Measurements from ENCODE around the gene CPSF4.
"Not testable (repeated sequence)": the region's sequence is repeated elsewhere in the genome, so short reads cannot be mapped to it uniquely, and the experiment has no call there.

CPSF4 gene

DNA sequence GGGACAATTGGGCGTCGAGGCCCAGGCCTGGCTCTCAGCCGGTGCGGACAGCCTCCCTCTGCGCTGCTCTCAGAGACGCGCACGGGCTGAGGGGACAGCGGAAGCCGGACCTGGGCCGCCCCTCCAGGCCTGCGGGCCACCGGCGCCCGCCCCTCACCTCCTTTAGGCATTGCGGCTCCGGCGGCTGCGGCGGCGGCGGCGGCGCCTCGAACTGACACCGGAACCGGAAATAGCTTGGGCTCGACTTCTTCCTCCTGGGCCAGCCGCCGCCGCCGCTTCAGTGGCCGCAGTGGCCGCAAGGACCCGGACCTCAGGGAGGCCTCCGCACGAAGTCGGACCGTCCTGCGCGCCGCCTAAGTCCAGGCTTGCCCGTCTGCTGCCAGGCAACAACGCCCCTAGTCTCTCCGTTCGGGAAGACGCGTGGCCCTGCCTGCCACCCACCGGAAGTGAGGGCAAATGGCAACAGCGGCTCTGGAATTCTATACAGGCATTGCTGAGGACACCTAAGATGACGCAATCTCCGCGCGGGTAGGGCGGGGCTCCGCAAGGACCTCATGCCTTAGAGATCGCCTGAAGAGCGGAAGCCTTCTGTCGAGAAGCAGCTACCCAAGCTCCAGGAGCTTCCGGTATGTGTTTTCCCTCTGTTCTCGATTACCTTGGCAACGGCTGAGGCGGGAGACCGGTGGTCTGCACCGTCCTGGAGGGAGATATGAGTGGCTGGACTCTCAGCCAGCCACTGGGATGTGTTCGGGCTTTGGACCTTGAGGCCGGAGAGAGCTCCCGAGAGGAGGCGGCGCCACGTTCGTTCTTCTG lies 30.2 kb upstream of the CPSF4 start, which contains the start of the genes BUD31 and PDAP1:
Gene BUD31, plus strand, starts transcription at position 591 of the 813 bp plus-strand sequence. CDS start 2,124 bp downstream, outside the sequence.
Gene PDAP1, minus strand, starts transcription at position 219 of the 813 bp plus-strand sequence. Its CDS starts 49 bp downstream, at position 170.
- DNase-seq (ENCODE audit: low read depth, low spot score) = peak; percentile 90

DNA sequence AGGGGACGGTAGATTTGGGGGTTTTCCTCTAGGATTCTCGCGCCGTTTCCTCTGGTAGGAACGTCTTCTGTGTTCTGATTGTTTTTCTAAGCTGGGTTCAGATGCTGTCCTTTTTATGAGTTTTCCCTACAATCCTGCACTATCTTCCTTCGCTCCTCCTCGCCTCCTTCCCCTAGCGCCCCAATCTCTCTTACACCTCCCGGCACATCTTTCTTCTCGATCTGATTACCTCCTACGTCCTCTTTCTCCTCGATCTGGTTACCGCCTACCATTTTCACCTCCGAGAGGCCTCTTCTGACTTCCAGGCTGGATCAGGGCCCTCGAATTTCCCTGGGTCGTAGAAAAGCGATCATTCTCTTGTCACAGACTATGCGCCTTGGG lies 29.6 kb upstream of the CPSF4 start:
- DNase-seq (ENCODE audit: low read depth, low spot score) = no peak

DNA sequence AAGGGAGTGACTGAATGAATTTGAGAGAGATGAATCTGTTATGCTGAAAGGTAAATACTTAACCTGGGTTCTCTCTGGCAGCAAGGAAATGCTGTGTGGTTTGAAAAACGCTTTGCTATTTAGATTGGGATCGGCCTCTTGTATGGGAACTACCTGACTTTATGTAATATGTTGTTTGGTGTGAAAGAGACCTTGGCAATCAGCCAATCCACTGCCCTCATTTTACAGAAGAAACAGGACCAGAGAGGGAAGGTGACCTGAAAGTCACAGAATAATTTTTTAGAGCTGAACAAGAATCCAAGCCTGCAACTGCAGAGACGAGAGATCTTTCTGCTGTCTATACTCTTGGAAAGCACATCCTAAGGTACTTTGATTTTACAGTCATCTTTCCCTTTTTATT lies 28.9 kb upstream of the CPSF4 start:
- no peak for DNase-seq (ENCODE audit: low read depth, low spot score)

DNA sequence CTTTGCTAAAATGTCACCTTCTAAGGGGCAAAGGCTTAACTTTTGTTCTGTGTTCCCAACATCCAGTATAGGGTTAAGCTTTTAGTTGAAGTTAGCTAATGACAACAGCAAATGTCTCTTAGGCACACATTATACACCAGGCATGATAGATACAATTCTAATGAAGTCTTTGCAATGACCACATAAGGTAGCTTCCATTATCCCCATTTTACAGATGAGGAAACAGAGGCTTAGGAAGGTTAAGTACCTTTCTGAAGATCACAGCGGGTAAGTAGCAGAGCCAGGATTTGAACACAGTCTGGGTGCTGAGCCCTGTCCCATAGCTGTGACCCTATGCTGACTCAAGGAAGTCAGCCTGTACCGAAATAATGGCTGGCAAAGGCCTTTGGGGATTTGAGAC lies 28.1 kb upstream of the CPSF4 start:
- DNase-seq (ENCODE audit: low read depth, low spot score) = no peak

DNA sequence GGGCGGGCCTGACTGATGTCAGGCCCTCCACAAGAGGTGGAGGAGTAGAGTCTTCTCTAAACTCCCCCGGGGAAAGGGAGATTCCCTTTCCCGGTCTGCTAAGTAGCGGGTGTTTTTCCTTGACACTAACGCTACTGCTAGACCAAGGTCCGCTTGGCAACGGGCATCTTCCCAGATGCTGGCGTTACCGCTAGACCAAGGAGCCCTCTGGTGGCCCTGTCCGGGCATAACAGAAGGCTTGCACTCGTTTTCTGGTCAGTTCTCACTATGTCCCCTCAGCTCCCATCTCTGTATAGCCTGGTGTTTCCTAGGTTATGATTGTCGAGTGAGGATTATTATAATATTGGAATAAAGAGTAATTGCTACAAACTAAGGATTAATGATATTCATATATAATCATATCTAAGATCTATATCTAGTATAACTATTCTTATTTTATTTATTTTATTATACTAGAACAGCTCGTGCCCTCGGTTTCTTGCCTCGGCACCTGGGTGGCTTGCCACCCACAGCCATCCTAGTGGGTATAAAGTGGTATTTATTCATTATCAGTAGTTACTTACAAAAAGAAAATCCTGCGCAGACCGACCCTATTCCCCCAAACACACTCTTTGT lies 23.1 kb upstream of the CPSF4 start:
- not testable (repeated sequence) for DNase-seq (ENCODE audit: low read depth, low spot score)

DNA sequence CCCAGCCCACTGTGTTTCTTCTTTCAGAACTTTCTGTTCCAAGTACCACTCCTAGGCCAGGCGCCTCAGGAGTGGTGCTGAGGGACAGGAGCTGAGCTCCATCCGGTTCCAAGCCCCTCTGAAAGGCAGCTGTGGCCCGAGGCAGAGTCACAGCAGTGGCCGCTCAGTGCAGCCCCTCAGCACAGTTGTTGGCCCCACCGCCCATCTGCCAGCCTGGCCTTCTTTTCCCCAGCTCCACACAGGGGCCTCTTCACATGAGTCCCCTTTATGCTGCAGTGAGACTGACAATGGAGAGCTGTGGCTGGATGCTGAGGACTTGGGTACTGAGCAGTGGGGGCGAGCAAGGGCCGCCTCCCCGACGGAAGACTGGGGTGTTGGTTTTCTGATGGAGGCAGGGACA lies 20.5 kb upstream of the CPSF4 start:
- DNase-seq (ENCODE audit: low read depth, low spot score) = no peak

DNA sequence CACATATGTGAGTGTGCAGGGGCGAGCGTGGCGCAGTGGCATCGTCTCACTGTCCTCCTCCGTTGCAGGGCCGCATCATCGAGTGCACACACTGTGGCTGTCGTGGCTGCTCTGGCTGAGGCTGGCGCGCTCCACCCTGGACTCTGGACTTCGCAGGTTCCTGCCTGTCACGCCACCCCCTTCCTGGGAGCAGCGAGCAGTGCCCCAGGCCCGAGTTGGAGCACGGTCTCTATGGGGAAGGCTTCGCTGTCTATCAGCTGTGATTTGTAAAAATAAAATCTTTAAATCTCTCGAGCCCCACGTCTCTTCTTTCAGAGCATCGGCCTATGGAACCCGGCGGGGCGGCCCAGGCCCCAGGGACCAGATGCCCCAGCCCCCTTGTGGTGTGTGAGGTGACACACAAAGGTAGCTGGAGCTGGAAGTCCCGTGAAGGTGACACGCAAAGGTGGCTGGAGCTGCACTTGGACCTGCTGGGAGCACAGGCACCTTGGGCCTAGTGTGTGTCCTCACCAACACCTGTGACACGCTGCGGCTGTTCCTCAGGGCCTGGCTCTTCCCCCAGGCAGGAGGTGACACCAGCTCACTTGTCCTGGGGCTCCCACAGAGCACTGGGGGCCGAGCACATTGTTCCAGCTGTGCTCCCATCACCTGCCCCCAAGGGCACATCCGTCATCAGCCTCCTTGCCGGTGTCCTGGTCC lies 19.3 kb upstream of the CPSF4 start:
- DNase-seq (ENCODE audit: low read depth, low spot score) = no peak

DNA sequence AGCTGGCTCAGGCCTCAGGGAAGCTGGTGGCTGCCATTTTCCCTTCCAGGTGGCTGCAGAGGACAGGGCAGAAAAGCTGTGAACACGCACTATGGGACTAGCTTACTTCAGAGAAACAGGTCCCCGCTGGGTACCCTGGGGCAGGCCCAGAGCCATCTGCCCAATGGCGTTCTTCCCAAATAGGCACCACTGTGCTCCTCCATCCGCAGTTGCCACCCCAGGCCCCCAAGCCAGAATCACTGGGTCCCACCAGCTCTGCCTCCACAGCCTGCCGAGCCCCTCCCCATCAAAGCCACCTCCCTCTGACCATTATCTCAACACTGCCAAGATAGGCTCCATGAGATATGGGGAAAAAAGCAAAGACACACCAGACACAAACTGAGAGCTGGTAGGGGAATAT lies 18.5 kb upstream of the CPSF4 start:
- DNase-seq (ENCODE audit: low read depth, low spot score) = no peak

DNA sequence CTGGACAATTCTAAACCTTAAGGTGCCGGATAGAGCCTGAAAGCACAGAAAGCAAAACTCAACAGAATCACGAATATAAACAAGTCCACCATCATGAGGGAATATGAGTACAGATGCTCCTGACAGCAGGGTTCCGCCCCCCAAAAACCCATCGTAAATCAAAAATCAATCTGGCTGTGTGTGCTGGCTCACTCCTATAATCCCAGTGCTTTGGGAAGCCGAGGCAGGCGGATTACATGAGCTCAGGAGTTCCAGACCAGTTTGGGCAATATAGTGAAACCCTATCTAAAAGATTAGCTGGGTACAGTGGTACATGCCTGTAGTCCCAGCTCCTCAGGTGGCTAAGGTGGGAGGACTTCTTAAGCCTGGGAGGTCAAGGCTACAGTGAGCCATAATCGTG lies 17.8 kb upstream of the CPSF4 start:
- DNase-seq (ENCODE audit: low read depth, low spot score) = no peak

DNA sequence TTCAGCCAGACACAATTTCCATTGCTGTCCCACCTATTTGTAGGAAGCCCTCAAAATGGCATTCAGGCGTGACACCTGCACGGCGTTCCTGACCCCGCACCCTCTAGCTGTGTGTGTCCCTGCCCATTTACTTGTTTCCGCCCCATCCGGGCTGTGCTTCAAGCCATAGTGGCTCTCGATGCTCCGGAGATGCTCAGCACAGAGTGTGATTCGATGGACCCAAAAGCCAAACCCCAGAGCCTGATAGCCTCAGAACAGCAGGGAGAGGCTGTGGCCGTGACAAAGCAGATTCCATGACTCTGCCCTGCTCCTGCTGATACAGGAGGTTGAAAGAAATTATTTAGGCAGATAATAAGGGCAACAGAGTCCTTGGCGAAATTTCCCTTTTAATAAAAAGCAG lies 16.6 kb upstream of the CPSF4 start:
- no peak for DNase-seq (ENCODE audit: low read depth, low spot score)

DNA sequence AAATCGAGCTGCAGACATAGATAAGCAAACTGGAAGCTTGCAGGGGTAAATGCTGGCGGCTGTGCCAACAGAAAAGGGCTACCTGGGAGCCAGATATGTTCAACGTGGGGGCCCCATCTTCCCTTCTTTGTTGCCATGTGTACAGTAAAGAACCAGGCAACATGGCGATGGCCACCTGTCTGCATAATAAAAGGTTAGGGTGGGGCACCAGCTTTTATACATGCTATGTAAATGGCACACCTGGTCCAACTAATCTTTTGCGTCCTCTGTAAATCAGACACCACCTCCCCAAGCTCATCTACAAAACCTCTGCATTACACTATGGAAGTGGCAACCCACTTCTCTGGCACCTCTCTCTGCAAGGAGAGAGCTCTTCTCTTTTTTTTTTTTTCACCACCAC lies 16.1 kb upstream of the CPSF4 start:
- DNase-seq (ENCODE audit: low read depth, low spot score) = no peak

DNA sequence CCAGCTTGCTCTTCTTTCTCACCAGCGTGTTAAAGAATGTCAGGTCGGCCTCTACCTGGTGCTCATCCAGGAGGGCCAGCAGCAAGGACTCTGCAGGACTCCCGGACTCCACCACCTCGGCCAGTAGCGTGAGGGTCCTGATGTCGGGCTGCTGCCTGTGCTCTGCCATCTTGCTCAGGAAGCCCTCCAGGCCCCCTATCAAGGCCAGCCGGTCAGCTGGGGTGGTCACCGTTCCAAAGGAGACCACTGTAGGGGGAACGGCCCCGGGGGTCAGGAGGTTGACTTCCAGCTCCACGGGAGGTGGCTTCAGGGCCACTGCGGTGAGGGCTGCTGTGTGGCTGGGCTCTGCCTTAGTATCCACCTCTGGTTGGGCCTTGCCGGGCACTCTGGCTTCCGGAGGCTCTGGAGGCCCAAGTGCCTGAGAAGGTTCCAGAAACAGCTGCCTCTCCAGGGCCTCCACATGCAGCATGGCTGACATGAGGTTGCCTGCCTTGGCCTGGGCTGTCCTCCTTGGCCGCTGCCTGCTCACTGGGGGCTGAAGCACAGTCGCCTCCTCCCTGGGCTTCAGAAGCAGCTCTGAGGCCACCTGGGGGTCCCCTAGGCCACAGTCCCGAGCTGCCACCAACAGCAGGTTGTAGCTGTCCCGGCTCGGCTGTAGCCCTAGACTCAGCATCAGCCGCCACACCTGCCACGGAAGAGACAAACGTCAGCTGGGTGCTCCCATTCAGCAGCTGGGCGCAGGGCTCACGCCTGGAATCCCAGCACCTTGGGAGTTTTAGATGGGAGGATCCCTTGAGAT lies 13.6 kb upstream of the CPSF4 start:
- no peak for DNase-seq (ENCODE audit: low read depth, low spot score)

DNA sequence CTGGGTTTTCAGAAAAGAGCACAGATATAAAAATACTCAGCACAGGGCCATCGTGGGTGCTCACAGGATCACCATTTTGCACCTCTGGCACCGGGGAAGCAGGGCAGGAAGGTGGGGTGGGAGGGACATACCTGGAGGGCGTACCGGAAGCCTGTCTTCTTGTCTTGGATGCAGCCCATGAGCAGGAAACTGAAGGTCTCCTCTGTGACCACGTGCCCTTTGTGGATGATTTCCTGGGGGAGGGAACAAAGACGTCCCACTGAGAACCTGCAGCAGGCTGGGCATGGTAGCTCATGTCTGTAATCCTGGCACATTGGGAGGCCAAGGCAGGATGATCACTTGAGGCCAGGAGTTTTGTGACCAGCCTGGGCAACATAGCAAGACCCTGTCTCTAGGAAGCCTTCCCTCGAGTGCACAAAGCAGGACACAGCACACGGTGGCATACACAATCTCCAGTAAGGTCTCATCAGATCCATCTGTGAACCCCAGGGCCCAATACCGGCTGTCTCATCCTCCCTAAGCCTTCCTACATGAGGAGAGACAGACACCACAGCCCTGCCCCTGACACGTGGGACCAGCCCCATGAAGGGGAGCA lies 9.7 kb upstream of the CPSF4 start:
- no peak for DNase-seq (ENCODE audit: low read depth, low spot score)

DNA sequence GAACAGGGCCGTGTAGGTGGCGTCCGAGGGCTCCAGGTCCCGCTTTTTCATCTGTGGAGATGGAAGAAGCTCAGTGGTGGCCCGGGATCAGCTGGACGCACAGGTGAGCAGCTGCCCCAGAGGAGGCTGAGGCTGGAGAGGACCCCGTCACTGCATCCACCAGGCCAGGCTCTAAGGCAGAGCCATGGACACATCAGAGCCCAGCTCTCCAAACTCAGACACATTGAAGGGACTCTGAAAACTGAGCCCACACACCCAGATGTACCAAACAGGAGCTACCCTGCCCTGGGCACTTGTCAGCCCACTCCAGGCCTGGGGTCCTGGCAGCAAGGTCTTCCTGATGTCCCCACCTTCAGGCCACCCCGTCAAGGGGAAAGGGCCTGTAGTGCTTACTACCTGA lies 9.0 kb upstream of the CPSF4 start:
- no peak for DNase-seq (ENCODE audit: low read depth, low spot score)

DNA sequence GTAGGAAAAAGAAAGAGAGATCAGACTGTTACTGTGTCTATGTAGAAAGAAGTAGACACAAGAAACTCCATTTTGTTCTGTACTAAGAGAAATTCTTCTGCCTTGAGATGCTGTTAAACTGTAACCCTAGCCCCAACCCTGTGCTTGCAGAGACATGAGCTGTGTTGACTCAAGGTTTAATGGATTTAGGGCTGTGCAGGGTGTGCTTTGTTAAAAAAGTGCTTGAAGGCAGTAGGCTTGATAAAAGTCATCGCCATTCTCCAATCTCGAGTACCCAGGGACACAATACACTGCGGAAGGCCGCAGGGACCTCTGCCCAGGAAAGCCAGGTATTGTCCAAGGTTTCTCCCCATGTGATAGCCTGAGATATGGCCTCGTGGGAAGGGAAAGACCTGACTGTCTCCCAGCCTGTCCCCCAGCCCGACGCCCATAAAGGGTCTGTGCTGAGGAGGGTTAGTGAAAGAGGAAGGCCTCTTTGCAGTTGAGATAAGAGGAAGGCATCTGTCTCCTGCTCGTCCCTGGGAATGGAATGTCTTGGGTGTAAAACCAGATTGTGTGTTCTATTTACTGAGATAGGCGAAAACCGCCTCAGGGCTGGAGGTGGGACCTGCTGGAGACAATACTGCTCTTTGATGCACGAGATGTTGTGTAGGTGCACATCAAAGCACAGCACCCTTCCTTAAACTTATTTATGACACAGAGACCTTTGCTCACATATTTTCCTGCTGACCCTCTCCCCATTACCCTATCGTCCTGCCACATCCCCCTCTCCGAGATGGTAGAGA lies 6.8 kb upstream of the CPSF4 start:
- not testable (repeated sequence) for DNase-seq (ENCODE audit: low read depth, low spot score)

DNA sequence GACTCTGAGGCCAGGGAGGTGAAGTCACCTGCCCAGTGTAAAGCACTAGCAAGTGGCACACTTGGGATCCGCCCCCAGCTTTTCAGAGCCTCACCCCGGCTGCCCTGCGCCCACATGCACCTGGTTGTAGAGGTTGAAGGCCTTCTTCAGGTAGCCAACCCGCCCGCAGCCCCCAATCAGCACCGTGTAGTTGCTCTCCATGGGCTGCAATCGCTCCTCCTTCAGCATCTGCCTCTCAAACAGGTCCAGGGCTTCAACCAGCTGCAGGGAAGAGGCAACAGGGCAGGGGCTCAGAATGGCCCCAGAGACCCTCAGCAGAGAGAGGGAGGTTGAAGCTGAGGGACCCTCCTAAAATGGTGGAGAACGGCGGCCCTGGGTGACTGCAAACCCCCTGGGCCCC lies 5.6 kb upstream of the CPSF4 start:
- no peak for DNase-seq (ENCODE audit: low read depth, low spot score)

DNA sequence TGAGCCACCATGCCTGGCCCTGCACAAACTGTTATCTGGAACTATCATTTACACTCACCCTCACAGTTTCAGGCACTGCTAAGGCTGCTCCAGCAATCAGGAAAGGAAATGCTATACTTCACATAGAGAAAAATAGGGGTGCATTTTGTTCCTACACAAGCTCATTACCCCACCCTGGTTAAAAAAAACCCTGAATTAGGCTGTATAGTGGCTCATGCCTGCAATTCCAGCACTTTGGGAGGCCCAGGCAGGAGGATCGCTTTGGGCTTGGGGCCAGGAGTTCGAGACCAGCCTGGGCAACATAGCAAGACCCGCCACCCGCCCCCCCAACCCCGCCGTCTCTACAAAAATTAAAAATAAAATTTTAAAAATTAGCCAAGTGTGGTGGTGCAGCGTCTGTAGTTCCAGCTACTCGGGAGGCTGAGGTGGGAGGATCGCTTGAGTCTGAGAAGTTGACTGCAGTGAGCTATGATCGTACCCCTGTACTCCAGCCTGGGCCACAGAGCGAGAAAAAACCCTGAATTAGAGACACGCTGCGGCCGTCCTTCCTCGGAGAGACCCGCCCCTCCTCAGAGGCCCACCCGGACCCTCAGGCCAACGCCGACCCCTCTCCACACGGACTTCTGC lies 684 bp upstream of the CPSF4 start:
- DNase-seq (ENCODE audit: low read depth, low spot score) = no peak

DNA sequence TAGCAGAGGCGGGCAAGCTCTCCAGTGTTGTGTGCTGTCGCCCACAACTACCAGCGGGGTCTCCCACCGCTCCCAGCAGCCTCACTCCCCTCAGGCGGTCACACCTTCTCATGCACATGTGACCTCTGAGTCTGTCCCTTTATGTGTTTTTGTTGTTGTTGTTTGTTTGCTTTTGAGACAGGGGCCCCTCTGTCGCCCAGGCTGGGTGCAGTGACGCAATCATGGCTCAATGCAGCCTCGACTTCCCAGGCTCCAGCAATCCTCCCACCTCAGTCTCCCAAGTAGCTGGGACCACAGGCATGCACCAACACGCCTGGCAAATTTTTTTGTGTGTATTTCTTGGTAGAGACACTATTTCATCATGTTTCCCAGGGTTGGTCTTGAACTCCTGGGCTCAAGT lies 1.5 kb downstream of the CPSF4 start:
- DNase-seq (ENCODE audit: low read depth, low spot score) = no peak

DNA sequence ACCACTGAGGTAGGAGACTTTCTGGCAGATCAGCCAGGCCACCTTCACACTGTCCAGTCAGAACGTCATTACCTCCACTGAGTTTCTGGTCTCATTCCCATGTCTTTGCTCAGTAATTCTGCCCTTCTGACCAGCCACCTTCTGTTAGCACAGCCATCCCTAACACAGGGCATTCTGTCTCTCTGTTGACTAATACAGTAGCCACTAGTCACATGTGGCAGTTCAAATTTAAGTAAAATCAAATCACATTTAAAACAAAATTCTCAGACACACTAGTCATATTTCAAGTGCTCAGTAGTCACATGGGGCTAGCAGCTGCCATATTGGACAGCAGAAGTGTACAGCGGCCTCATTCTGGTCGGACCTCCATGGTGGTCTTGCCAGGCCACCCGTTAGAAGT lies 7.4 kb downstream of the CPSF4 start:
- DNase-seq (ENCODE audit: low read depth, low spot score) = no peak

DNA sequence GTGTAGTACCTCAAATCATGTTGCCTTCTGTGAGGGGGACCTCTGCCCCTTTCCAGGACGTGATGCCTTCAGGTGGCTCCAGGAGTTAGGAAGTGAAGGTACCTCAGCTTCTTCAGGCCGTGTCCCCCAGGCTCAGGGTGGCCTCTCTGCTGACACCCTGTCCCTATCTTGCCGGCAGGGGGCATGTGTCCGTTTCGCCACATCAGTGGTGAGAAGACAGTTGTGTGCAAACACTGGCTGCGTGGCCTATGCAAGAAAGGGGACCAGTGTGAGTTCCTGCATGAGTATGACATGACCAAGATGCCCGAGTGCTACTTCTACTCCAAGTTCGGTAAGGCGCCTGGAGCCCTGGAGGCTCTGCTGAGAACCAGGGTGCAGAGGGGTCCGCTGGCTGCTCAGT lies 9.2 kb downstream of the CPSF4 start:
- DNase-seq (ENCODE audit: low read depth, low spot score) = no peak
